Measurements from ENCODE around the gene CNTN1.
A peak's percentile ranks its signal among the peaks of the same experiment; 100 is the strongest.
"Not testable (repeated sequence)": the region's sequence is repeated elsewhere in the genome, so short reads cannot be mapped to it uniquely, and the experiment has no call there.

The CNTN1 gene

DNA sequence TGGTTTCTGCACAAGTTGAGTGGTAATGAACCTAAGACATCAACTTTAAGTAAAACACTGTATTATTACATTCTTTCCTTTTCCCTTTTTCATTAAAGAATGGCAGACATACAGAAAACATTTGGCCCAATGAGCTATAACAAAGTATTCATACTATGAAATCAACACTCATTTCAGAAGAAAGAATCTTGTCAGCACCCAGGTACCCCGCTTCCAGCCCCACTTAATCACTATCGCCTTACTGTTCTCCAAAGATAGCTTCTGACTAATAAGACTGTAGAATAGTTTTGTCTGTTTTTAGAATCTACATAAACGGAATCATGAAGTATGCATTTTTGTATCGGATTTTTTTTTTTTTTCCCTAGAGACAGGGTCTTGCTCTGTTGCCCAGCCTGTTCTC, 9.5 kb downstream of the CNTN1 start:
- no peak for DNase-seq

DNA sequence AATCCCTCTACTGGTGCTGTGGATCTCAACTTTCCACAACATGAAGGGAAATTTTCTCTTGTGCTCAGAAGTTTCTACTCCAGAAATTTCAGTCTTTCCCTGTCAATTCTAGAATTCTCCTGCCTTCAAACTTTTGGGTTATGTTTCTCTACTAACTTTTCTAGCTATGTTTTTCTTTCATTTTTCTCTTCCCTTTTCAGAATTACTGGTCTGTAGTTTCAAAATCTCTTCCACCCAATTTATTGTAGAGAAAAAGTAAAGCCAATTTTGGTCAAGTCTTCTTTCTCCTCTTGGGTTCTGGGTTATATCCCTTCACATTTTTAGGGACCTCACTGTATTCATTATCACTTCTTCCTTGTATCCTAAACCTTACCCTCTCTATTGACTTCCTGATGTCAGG, 18.9 kb downstream of the CNTN1 start:
- DNase-seq = no peak

DNA sequence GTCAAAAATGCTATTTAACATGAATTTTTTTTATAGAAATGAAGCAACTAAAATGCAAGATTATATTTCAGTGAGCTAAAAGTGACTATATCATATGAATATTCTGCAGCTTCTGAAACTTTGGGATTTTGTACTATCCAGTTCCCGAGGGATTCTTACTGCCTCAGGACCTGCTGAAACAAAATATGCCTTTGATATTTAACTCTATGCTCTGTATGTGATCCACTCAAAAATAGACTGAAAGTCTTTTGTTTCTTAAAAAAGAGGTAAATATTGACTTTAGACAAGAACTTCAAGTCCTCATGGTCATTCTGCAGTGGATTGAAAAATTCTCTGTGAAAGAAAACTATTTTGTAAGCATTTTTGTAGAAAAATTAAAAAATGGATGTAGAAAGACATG, 22.4 kb downstream of the CNTN1 start:
- no peak for DNase-seq

DNA sequence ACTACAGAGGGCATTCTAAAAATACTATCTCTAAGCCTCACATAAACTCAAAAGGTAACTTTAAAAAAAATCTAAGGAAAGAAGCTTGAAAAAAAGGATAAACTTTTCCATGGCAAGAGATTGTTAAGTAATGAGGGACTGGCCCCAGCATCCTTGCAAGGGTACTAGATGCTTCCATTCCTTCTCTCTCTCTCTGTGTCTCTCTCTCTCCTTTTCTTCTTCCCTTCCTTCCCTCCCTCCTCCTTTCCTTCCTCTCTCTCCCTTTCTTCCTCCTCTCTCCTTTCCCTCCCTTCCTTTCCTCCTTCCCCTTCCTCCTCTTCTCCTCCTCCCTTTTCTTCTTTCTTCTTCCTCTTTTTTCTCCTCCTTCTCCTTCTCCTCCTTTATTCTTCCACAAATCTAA, 23.8 kb downstream of the CNTN1 start:
- no peak for DNase-seq

DNA sequence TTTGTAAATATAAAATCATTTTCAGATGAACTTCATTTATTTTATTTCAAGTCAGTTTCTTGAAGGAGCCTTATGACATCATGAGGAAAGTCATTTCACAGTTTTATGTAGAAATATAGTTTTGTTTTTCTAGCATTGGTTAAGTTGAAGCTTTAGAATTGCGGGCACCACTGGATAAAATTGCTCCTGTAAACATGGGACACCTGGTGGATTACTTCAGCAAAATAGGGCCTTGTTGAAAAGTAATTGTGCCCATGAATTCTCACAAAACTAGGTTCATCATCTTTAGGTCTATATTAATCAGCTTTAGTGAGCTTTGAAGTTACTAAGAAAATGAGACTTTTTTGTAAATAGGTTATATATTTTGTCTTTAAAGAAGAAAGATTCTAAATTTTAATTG, 25.3 kb downstream of the CNTN1 start:
- no peak for DNase-seq

DNA sequence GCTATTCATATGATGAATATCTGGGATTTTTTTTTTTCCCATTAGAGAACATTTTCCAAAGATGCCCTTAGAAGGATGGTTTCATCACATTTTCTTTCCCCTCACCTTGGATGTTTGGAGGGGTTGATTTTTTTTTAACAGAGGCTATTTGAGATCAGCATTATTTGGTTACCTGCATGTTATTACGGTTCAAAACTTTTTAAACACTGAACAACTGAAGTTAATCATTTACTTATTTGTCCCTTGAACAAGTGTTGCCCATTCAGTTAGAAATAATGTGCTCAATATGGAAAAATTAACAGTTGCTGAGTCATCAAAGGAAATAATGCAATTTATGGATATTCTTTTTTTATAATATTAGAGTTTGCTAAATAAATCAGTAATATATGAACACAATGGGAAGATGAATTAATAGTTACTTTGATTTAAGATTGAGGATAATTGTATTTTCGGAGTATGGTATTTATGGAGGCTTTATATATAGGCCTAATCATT, 26.7 kb downstream of the CNTN1 start:
- DNase-seq = no peak

DNA sequence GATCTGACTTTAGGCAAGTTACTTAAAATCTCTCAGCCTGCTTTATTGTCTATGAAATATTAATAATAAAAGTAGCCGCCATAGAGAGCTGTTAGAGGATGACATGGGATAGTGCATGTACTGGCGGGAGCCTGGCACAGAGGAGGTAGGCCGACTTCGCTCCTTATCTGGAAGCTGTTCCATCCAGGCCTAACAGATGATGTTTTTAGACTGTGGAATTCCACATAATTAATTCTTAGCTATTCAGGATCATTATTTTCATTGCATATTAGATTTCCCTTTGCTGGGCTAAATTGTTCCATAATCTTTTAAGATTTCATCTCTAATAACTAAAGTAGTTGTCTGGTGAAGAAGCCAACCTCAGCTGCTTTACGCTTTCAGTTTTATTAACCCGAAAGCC, 30.8 kb downstream of the CNTN1 start:
- no peak for DNase-seq

DNA sequence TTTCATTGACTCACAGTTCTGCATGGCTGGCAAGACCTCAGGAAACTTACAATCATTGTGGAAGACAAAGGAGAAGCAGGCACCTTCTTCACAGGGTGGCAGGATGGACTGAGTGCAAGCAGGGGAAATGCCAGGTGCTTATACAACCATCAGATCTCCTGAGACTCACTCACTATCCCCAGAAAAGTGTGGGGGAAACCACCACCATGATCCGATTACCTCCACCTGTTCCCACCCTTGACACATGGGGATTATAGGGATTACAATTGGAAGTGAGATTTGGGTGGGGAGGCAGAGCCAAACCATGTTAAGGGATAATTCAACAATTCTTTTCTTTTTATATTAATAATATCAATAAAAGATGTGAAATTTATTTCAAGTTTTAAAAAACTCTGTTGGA, 34.1 kb downstream of the CNTN1 start:
- no peak for DNase-seq

DNA sequence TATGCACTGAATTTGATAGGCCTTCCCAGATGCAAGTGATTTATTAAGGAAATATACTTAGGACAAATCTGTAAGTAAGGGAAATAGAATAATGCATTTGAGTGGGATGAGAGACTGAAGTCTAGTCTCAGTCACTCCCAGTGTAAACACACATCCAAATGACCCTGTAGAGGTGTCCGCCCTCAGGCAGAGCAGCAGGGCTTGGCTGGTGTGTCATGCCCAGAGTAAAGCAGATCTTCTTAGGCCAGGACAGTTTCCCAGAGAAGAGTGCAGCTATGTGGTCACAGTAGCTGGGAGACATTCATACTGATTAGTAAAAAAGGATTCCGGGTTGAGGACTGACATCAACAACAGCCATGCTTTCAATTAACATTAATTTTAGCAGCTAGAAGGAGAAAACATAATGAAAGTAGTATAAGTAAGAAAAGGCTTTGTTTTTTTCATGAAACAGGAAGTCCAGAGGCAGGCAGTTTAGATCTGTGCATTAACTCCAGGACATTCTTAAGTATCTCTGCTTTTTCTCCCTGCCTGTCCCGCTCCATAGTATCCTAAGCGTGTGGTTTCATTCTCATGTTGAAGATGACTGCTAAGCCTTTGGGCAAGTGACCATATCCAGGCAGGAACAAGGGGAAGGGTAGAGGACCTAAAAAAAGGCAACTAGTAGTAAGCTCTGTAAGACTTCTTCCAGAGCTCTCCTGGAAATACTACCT, 35.7 kb downstream of the CNTN1 start:
- DNase-seq = no peak

DNA sequence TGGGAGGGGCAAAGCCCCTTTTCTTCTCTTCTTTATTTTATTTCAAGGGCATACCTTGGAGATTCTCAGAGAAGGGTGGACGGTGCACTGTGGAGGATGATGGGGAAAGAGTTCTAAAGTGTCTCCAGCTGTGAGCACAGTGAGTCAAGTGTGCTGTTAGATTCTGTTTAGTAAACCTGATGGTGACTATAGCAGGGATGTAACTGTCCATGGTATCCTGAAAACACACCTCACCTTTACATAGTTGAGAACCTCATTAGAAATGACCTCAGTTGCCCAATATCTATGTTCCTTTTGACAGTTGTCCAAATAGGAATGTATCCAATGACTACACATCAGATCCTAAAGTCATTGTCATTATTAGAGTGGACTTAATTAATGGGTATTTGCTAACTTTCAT, 38.0 kb downstream of the CNTN1 start:
- no peak for DNase-seq

DNA sequence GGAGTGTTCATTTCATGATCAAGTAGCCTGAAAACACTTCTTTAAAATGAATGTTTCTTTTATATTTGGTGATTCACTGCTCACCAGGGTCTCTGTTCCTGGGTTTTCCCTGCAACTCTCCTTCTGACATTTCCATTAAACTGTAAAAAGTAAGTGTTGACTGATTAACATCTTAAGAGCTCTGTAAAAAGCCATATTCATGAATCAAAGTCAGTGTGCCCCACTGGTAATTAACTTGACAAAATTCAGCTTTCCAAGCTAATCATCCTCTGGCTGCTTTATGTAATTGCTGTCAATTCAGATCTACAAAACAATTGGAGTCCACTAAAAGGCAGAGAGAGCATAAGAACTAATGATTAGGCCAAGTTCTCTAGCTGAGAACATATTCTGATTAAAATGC, 41.6 kb downstream of the CNTN1 start:
- DNase-seq = no peak

DNA sequence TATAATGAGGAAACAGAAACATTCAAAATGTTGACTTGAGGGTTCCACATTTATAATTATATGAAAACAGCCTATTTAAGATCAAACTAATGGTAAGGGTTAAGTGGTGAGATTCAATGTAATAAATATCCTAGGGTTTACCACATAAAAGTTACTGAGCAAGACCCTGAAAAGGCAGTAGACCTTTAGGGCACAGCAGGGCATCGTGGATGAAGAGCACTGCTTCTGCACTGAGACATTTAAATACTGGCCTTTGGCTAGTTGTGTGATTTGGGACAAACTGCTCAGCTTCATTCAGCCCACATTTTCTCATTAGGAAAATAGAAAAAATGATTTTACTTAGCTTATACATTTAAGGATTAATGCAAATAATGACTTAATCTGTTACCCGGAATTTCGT, 42.0 kb downstream of the CNTN1 start:
- no peak for DNase-seq

DNA sequence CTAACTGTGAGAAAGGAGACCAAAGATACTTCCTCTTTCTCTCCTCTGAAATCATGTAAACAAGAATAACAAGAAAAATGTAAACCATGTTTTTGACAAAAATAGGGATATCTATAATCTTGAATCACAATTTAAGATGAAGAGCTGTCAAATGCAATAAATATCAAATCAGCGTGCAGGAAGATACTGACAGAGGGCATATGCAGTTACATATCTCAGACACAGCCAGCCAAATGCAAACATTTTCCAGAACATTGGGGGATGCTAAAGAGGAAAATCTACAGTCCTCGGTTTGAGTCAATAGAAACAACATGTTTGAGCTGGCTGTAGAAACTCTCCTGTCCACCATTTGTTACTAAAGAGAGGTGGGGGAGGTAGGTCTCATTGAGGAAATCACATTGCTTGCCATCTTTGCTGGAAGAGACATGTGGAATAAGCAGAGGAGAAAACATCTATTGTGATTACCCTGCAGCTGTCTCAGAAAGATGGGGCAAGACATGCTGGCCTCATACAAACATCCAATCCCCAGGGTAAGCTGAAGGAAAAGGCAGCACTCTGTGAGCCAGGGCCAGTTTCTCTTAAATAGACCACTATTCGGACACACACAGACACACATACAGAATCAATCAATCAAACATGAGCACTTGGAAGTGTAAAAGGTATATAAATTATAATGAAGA, 43.5 kb downstream of the CNTN1 start:
- DNase-seq = peak in 1 of 2 experiments; percentile 24

DNA sequence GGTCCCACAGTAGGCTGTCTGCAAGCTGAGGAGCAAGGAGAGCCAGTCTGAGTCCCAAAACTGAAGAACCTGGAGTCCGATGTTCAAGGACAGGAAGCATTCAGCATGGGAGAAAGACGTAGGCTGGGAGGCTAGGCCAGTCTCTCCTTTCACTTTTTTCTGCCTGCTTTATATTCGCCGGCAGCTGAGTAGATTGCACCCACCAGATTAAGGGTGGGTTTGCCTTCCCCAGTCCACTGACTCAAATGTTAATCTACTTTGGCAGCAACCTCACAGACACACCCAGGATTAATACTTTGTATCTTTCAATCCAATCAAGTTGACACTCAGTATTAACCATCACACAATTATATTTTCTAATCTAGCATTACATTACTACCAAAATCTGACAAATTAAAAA, 45.2 kb downstream of the CNTN1 start:
- not testable (repeated sequence) for DNase-seq

DNA sequence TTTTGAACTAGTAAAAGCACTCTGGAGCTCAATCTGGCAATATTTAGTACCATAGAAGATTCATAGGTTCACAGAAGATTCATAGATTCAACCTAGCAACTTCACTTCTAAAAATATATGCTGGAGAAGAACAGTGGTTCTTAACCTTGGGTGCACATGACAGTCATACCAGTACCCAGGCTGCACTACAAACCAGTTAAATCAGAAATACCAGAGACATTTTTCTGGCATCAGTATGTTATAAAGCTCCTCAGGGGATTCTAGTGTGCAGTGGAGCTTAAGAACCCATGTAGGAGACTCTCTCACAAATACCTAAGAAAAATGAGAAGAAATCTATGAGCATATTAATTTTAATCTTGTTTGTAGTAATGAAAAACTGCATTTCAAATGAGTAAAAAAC, 46.6 kb downstream of the CNTN1 start:
- DNase-seq = no peak

DNA sequence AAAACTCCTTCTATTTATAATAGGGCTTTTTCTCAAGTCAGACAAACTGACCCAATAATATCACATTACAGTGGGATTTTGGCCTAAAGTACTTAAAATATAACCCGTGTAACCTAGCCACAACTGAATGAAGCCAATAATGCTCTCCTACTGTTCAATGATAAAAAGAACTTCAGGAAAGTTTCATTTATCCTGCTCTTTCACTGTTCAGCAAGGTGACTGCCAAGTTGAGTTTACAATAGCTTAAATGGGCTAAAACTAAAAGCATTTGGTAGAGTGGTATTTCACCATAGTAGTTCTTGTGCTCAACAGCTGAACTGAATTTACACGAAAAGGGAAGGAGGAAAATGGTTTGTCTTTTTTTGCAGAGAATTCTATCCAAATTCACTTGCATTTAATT, 49.8 kb downstream of the CNTN1 start:
- no peak for DNase-seq

DNA sequence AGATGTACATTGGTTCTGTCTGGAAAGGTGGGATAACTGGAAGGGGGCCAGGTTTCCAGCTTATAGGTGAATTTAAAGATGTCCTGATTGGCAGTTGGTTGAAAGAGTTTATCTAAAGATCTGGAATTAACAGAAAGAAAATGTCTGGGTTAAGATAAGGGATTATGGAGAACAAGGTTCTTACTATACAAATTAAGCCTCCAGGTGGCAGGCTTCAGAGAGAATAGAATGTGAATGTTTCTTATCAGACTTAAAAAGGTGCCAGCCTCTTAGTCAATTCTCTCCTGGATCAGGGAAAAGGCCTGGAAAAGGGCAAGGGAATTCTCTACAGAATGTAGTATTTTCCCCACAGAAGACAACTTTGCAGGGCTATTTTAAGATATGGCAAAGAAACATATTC, 53.1 kb downstream of the CNTN1 start:
- DNase-seq = no peak

DNA sequence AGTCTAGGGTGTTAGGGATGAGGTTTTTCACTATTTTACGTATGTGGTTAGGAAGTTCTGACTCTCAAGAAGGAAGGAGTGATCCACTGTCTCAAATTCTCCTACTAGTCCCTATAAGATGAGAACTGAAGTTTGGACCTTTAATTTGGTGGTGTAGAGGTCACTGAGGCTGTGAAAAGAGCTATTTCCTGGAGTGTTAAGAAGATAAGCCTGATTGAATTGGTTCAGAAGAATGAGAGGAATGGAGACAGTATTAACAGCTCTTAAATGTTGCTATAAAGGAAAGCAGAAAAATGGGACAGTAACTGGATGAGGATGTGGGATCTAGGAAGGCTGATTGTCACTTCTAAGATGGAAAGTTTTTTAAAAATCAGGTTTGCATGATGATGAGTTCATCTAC, 57.6 kb downstream of the CNTN1 start:
- DNase-seq = no peak

DNA sequence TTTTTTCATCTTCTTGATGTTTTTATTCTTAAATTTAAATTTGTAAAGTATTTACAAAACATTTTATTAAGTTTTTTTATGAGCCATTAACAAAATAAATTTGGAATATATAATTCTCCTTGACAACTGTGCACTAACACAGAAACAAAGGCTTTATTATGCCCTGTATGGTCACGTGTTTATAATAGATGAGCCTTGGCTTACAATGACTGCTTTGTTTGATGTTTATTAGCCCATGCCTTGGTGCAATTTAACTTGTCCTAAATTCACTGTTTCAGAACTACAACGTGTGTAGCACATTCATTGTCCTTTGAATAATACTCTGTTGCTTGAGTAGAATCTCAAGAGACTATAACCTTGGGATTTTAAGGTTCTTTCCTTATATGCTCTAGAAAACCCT, 59.8 kb downstream of the CNTN1 start:
- no peak for DNase-seq

DNA sequence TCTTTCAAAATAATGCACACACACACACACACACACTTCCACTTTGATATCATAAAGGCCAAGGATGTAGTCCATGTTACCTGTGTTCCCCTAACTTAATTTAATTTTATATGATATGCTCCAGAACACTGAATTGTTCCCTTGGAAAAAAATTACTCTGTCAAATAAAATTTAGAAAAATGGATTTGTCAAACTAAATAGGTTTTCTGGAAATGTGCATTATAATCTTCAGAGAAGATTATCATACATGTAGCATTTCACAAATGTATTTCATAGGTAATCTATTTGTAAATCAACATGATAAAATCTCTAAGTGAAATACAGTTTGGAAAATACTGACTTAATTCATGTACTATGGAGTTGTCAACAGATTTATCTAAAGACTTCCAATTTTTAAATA, 68.6 kb downstream of the CNTN1 start:
- no peak for DNase-seq

DNA sequence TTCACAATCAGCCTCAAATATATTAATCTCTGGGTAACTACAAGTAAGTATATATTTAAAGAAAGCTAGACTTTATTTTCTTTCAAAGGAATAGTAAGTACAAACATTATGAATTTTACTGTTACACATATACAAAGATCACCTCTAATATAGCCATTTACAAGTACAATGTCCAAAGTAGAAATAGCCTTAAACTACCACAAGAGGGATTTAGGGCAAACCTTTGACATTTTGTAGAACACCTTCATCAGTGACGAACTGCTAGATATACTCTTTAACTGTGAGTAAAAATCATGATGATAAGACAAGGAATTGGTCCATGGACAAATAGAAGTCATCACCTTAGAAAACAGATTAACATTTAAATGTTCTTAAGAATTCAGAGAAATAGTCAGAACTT, 69.8 kb downstream of the CNTN1 start:
- DNase-seq = no peak

DNA sequence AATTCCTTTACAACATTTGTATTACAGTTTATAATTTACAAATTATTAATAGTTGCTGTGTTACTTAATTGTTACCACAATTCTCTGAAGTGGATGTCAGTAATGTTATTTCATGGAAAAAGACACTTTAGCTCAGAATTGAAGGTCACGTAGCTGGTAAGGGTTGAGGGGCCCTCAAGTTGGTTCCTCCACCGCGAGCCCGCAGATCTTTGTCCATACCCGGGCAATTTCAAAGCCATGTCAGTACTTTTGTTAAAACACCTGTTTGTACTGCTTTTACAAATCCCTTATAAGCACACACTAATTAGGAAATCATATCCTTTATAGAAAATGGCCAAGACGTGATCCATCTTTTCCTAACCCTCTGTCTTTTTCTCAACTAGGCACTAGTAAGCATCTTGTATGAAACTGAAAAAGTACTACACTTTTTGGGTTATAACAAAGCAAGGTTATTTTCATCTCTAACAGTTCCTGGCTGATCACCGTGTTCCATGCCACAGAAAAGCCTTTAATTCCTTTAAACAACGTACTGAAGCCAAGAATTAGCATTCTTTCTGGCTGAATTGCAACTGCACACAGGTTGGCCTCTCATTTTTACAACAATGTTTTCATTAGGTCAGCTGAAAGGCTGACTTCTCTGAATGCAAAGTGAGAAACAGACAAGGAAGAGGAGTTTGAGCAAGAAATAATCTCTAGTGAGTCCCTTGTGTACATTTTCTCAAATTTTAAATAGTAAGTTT, 76.1 kb downstream of the CNTN1 start:
- no peak for DNase-seq

DNA sequence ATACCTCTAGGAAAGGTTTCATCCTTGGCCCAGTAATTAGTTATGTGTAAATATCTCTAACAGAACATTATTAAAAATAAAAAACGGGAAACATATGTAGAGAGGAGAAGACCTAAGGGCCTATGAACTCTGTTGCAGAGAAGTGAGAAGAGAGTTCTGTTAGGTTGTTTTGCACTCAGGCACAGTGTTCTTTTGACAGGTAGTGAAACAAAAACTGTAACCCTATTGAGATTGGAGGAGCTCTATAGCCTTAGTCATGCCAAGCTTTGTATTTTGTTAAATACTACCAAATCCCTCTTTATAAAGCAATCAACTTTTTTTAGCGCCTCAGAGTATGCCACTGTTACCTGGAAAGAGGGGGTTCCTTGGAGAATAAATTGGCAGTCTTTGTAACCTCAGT, 77.6 kb downstream of the CNTN1 start:
- no peak for DNase-seq

DNA sequence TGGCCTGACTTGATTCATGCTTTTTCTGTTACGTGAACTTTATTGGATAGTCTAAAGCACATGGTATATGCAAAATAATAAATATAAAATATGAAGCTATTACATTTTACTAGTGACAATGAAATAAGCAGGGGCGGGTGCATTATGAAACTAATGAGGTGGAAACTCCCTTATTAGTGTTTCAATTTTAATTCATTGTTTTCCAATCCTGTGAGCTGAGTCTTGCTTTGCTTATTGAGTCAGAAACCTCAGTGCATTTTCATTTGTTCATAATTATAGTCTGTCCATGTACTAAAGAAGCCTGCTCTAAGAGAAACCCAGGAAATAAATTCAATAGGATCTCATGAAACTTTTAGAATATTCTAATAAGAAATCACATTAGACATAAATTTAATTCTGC, 78.5 kb downstream of the CNTN1 start:
- no peak for DNase-seq

Data from NCI-H1930 (cell line).